Suprapubic skin (tissue), 4 donors: ENCODE data around the gene TCEAL9.

Source experiments
- CTCF ChIP-seq, 2 donors: fragments of 200-600 bp in 1 of 2; fragments of 450-650 bp in 1 of 2; sonication (generic) in 1 of 2; IDR thresholded peaks; one replicate each; pipeline ENCODE4 v1.5.1; 2016 to 2019; ENCODE audit warnings: antibody characterized with exemption in 2 of 2, mild to moderate bottlenecking in 1 of 2, moderate library complexity in 1 of 2
- POLR2A ChIP-seq, 2 donors: fragments of 450-650 bp; IDR thresholded peaks; one replicate each; pipeline ENCODE4 v1.6.1; 2017; ENCODE audit warnings: antibody characterized with exemption in 2 of 2, mild to moderate bottlenecking in 2 of 2, moderate library complexity in 2 of 2
- POLR2AphosphoS5 ChIP-seq, 3 donors: sonication (generic); formaldehyde crosslinking; IDR thresholded peaks; one replicate each; pipeline ENCODE4 v1.6.1; 2017; ENCODE audit warnings: antibody characterized with exemption in 3 of 3

DNA sequence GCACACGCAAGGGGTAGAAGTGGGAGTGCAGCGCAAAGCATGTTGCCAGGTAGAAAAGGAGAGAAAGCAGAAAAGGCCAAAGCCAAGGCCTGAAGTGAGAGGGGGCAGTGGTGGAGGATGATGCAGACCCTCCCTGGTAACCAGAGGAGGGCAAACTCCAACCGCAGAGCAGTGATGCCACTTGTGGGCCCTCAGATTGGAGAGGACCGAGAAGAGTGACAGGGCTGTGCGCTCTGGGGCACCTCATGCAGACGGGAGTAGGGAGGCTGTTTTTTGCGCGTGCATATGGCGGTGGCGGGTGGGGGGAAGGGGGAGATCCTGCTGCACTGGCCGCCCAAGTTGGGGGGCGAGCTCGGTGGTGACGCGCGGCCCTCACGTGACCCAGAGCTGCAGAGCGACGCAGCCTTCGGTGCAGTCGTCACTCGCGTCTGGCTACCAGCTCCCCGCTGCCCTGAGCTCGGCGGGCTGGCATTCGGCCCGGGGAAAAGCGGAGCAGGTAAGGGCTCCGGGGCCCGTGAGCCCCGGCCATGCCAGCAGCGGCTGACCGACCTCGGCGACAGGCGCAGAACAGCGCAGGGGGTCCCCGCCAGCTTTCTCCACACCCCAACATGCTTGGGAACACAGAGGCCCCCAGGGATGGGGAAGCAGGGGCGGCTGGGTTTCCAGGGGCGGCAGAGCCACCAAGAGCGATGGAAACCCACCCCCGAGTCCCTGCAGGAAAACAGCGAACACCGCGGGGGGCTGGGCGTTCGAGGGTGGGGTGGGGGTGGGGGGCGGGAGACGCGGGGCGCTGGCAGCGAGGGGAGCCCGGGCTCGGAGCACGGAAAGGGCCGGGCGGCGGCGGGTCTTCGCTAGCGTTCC, 20.0 kb downstream of the TCEAL9 start, which contains the start of gene BEX3:
- TF ChIP-seq POLR2AphosphoS5 (IDR thresholded peaks at IDR 0.05) (no peak), POLR2A (IDR thresholded peaks at IDR 0.05) (no peak), CTCF (IDR thresholded peaks at IDR 0.05) (no peak)
